ENCODE data around the gene SLC17A9.

Gene SLC17A9, protein sequence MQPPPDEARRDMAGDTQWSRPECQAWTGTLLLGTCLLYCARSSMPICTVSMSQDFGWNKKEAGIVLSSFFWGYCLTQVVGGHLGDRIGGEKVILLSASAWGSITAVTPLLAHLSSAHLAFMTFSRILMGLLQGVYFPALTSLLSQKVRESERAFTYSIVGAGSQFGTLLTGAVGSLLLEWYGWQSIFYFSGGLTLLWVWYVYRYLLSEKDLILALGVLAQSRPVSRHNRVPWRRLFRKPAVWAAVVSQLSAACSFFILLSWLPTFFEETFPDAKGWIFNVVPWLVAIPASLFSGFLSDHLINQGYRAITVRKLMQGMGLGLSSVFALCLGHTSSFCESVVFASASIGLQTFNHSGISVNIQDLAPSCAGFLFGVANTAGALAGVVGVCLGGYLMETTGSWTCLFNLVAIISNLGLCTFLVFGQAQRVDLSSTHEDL

DNA sequence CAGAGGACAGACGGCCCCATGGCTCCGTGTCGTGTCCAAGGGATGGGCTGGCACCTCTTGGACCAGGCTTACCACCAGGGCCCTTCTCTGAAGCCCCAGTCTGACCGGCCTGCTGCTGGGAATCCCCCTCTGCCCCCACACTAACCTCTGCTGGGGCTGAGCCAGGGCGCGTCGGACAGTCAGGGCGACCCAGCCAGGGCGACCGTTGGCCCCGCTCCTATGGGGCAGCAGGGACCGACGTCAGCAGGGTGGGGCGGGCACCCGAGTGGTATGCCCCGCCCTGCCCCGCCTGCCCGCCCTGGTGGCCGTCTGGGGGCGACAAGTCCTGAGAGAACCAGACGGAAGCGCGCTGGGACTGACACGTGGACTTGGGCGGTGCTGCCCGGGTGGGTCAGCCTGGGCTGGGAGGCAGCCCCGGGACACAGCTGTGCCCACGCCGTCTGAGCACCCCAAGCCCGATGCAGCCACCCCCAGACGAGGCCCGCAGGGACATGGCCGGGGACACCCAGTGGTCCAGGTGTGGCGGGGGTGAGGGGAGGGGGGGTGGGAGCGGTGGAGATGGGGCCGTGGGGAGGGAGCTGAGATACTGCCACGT is at the start of gene SLC17A9:
Gene SLC17A9, plus strand, starts transcription at position 337 of the 595 bp plus-strand sequence. Its CDS starts 122 bp downstream, at position 459.
- no peak for DNase-seq

DNA sequence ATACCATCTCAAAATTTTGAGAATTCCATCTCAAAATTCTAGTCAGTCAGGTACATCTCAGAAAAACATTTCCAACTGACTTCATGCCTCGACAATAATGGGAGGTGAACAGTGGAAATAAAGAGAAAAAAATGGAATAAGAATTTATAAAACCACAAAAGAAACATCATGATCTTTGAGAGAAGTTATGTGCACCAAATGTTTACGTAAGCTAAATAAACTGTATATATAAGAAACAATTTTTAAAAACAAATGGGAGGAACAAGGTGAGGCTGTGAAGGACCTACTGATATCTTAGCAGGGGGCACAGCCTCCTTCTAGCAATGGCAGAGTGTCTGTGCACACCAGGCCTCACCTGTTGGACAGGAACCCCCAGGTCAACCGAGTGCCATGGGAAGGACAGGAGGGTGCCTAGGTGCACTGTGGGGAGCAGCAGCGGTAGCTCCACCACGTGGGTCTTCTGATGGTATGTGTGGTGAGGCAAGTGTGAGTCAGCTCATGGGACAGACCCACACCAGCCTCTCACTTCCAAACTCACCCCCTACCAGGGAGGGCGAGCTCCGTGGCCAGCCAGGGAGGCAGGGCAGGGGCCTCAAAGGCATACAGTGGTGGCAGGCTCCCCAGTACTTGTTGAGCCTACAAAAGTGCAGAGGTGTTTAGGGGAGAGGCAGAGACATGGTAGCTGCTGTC is 49.4 kb upstream of the SLC17A9 start:
- no peak for DNase-seq

DNA sequence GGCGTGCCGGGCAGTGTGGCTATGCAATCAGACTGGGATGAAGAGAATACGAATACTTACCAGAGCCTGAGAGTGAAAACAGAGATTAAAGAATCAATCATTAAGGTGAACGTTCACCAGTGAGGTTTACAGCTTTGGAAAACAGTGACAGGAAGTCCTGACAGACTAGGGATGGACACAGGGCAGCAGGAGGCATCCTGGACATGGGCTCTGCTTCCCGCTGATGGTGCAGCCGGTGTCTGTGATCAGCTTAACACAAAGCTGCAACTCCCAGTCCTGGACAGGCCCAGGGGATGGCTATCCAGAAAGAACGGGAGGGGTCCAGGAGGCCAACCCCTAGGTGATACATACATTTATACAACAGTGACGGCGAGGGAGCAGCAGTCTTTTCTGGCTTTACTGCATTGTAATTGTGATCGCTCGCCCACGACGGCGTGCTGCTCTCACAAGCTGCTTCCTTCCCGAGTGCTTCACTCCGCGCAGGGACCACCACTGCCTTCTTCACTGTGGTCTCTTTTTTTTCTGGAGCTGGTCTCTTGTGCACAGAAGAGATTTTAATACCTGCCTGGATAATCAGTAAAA is 46.9 kb upstream of the SLC17A9 start:
- DNase-seq: no peak

DNA sequence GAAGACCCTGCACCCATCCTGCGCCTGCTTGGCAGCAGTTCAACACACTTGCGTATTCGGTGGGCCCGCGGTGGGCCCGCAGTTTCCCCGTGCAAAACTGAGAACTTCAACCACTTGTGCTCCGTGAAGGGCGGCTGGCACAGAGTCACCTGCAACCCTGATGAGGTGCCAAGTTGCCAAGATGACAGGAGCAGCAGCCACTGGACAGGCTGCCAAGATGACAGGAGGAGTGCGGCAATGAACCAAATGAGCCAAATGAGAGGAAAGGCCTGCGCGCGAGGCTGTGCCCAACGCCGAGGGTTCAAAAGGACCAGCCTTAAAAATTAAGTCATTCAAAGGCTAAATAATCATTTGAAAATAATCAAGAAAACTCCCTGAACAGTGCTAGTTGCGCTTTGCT is 46.3 kb upstream of the SLC17A9 start:
- DNase-seq: no peak

DNA sequence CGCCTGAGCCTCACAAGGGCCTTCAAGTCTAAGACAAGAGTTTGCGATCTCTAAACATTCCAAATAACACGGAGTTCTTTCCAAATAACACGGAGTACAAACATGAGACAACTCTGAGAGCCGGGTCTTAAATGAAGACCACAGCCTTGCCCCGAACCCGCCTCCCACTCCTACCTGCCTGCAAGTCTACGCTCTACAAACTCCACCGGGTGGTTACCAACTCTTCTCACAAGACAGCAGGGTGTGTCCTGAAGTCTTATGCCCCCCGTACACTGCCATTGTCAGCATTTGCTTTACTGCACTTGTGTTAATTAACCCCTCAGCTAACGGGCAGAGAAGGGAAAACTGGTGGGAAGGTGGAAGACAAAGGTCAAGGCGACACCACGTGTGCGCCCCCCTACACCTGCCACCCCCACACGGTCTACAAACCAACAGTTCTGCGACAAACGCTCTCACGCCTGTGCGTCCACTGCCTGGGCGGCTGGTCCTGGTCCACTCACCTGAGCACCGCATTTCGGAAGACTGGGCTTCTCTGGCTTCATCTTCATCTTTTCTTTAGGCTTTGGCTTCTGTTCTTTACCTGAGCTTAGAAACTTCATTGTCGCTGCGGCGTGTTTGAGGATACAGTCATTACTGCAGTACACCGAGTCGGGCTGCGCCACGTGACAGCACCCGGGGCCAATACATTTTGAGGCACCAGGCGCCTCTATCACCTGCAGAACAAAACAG is 45.7 kb upstream of the SLC17A9 start:
- DNase-seq: no peak

DNA sequence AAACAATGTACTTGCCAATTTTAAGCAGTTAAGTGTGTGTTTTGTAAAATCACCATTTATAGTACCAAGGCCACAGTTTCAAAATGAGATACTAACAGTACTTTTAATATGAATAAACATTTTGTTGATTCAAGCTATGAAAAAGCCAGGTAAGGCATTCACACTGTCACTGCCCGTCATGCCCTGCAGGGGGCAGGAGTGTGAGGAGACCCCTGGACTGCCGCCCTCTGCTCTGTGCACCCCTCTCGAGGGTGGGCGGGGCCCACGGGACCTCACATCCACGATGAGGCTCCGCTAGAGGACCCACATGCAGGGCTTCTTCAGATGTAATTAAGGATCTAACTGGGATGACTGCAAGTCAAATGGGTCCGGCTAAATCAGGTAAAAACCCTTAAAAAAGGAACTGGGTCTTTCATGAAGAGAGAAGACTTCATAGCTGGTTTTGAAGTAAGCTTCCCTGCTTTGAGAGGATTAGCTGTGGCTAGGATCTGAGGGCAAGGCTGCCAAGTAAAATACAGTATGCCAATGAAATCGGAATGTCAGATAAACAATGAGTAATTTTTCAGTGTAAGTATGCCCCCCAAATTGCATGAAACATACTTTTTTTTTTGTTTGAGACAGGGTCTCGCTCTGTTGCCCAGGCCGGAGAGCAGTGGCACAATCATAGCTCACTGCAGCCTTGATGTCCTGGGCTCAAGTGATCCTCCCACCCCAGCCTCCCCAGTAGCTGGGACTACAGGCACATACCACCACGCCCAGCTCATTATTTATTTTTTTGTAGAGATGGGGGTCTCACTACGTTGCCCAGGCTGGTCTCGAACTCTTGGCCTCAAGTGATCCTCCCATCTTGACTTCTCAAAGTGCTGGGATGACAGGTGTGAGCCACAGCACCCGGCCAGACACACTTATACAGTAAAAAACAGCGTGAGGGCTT is 44.9 kb upstream of the SLC17A9 start:
- no peak for DNase-seq

DNA sequence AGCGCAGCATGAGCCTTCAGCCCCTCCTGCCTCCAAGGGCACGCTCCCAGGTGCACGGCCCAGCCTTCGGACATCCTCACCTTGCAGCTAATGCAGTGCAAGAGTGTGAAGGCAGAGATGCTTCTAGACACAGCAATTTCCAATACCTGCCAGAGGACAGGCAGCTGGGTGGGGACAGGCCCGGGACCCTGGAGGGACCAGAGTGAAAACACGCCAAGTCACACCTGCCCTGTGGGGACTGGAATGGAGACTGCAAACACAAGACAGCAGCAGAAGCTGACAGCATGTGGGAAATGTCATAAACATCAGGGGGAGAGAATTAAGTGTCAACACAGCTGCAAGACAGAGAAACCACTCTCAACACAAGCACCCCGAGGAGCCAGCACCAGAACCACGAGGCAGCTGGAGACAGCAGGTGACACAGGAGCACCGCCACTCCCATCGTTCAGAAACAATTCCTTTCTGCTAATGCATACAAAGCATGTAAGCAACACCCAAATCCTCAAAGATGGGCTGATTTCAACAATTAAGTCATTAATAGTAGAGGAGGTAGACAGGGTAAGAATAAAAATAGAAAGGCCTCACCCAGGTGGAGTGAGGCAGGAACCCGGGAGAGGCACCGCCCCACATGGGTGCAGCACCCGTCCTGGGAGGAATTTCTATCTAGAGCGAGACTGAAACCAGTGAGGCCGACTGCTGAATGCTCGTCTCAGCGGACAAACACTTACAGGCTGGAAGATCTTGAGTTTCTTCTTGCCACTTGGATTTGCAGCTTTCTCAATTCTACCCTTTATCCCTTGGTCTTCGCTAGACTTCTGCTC is 43.3 kb upstream of the SLC17A9 start:
- DNase-seq: no peak

DNA sequence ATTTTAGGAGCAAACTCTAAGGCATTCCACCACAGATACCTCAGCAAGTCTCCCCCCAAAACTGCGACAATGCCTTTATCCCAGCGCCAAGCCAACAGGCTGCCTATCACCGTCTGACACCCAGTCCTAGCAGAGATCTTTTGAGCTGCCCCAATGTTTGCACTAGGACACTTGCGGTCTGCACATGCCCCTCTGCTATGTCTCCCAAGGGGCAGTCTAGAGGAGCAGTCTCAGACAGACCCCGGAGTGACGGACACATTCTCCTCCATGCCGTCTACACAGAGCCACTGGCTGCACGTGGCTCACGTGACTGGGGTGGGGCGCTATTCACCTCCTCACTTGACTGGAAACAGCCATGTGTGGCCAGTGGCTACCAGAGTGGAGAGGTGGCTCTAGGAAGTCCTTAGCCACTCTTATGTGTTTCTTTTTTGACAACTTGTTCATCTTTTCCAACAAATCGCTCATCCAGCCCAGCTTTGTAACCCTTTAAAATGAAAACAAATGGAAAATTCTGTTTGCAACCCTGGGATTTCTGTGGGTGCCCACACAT is 42.2 kb upstream of the SLC17A9 start:
- no peak for DNase-seq

DNA sequence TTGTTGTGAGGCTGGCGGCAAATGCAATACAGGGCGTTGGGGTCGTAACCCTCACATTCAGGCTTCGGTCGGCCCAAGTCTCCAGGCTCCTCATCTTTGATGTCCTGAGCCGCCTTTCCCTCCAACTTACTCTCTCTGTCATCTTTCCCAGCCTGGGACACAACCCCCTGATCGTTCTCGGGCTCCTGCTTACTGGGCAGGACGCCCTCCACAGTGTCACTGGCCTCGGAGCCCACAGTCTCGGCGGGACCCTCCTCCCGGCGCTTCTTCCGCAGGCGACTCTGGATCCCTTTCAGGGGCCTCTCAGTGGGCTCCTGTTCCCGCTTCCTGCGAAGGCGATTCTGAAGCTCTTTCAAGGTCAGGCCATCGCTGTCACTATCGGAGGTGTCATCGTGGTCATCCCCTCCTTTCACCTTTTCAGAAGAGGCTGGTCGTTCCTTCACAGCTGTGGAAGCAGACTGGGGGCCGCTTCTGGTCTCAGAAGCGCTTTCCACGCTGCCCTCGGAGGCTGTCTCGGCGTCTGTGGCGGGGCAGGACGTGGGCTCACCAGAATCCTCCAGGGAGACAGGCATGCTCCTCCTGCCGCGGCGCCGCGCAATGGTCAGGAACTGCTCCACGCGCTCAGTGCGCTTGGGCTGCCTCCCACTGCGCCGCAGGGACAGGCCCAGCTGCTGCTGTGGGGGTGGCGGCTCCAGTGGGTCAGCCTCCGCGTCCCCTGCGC is 41.6 kb upstream of the SLC17A9 start:
- DNase-seq: no peak

DNA sequence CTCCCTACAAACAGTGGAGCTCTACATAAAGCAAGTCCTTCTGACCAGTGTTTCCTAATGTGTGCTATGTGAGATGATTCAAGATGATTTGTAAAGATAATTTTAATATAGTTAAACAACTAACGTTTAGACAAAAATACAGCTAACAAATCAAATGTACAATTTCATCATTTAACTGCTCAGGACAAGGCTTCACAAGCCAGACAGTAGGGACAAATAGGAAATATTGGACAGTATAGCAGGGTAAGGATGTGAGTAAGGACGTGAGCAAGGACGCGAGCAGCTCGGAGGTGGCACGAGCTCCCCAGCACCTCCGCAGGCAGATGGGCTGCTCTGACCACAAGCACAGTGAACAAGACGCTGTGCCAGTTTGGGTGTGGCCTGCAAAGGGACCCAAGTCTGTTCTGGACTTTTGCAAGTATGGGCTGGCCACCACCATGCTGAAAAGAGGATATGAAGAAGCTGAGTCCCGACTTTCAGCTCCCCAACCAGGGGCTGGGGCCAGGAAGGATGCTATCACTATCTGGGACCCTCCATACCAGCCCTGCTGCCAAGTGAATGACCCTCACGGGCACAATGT is 40.7 kb upstream of the SLC17A9 start:
- DNase-seq: no peak

DNA sequence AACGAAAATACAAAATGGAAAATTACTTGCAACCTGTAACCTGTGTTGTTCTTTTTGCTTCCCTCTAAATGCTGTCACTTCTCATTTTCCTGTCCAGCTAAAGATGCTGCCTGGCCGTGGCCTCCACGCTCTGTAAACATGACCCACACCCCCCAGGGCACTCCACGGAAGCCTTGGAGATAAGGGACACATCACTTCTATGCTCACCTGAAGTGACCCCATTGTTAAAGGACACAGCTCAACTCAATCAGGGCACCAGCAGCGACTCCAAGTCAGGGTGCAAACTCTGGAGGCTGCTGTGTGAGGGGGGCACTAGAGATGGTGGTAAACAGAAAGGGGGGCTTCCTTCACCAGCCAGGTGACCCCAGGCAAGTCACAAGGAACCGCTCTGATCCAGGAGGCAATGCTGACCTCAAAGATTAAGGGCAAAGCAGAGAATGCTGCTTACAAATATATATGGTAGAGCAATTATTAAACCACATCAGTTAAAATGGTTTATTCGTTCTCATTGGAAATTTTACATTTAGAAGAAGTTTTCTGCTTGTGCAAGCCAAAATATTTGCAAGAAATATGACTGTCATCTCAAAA is 39.4 kb upstream of the SLC17A9 start:
- no peak for DNase-seq

DNA sequence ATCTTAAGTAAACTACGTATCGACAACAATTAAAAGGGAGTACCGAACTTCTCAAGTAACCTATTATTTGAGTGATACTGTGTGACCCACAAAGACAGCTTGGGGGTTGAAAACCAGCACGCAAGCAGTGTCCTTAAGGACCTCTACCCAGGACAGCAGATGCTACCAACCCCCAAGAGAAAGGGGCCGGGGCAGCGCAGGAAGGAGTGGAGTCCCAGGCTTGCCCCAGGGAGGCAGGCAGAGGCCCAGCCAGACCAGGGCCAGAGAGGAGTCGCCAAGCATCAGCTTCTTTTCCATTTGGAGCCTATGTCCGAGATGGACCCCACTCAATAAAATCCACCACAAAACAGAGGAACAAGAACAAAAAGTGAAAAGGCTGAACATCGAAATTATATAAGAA is 38.1 kb upstream of the SLC17A9 start:
- DNase-seq: no peak

DNA sequence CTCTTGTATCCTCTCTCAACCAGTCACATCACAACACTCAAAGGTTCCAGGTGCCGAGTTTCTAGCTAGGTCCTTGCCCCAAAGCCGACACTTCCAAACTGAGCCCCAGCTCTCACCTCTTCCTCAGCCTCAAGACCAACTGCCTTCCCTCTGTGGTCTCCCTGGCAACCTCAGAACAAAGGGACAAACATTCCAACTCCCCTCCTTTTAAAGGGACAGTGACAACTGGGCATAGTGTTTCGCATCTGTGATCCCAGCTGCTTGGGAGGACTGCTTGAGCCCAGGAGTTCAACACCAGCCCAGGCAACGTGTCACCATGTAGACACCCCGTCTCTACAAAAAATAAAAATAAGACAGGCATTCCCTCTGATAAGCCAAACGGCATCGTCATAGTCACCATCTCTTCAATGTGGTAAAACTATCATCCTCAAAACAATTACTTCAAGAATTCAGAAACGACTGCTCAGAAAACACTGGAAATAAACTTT is 37.5 kb upstream of the SLC17A9 start:
- no peak for DNase-seq

DNA sequence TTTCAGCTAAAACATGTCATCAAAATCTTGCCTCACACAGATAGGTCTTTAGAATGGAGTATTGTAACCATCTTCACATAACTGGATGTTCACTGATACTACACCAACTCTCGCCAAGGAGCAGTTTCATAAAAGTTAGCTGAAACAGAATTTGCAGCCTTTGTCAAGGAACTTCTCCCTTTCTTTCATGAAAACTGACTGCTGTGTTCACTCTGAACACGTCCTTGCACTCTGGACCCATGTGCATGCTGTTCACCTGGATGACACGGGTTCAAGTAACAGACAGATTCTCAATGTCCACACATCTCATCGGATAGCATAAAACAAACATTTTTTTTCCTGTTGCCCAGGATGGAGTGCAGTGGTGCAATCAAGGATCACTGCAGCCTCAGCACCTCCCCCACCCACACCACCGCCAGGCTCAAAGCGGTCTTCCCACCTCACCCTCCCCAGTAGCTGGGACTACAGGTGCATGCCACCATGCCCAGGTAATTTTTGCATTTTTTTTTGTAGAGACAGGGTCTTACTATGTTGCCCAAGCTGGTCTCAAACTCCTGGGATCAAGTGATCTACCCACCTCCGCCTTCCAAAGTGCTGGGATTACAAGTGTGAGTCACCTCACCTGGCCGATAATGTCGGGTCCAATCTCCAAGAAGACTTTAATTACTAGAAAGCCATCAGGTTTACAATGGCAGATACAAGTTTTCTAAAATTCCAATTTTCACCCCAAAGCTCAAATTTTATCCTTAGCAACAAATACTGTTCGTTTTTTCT is 35.6 kb upstream of the SLC17A9 start:
- DNase-seq: no peak

DNA sequence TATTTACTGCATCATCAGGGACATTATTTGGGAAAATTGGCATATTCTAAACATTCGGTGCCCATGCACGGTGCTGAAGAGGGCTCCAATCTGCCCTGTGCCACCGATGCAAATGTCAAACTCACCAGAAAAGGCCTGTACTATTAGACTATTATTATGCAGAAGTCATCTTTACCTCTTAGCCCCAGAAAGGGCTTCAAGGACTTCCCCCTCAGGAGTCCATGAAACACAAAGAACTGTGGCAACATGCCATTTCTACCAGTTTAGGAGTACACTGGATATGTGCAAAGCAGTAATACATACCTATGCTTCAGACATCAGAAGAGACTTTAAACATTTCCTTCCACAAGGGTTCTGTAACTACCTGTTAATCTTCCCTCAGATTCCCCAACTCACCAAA is 34.8 kb upstream of the SLC17A9 start:
- DNase-seq: no peak

DNA sequence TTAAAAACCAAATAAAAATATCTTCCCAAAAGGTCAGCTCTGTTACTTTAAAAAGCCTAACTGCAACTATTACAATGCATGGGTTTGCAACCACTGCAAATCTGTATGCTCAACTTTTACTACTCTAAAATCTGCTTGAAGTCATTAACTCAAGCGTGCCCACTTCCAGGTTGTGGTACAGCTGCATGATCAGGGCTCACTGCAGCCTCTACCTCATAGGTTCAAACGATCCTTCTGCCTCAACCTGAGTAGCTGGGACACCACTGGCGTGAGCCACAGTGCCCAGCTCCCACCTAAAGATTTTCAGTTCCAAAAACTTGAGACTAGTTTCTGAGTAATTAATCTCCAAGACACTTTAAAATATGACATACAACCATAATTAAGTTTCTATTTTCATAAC is 34.4 kb upstream of the SLC17A9 start:
- no peak for DNase-seq

DNA sequence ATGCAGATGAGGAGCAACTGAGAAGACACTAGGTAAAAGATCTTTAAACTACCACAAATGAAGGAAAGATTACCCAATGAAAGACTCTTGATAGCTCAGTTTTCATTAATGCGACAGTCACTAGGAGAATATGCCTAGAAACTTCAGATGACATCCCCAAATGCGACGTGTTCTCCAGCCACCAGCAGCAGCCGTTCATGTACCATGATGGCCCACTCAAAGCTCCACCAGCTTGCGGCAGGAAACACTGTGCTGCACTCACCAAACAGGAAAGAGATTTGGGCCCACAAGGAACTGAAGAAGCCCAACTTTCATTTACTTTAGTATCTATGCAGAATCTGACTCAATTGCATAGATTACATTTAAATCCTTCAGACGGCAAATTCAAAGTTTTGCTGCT is 33.7 kb upstream of the SLC17A9 start:
- DNase-seq: no peak

DNA sequence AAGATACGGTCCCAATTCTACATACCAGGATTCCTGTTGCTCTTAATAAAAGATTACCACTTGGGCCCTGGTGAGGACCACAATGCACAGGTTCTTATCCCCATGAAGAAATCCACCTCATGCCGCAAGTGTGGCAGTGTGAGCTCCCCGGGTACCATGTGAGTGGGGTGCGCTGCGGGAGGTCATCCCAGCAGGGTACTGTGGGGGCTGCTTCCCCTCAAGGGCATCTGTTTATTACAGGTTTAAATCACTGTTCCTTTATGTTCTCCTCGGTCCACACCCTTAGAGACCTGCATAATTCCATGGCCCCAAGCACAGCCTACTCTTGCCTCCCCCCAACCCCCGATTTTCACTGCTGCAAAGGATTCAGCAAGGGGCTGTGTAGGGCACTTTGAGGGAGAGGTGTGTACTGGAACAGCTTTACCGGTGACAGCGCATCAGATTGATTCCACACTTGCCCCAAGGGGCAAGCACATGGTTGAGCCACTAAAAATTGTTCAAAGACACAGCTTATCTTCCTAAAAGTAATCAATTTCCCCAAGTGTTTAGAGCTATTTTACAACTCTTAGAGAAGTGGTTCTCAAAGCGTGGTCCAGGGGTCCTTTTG is 32.4 kb upstream of the SLC17A9 start:
- DNase-seq: no peak

Measured in NCI-H524 (cell line).